NT2/D1 (cell line): ENCODE data around the gene KAT5.

Experiments used
- YY1 ChIP-seq: IDR thresholded peaks from 2 replicates; pipeline ENCODE4 v1.6.1; 2011; ENCODE audit not compliant: insufficient read length, insufficient read depth
- ZNF274 ChIP-seq: IDR thresholded peaks from 2 replicates; pipeline ENCODE4 v1.6.1; 2011; ENCODE audit warnings: mild to moderate bottlenecking, low read depth, low read length

DNA sequence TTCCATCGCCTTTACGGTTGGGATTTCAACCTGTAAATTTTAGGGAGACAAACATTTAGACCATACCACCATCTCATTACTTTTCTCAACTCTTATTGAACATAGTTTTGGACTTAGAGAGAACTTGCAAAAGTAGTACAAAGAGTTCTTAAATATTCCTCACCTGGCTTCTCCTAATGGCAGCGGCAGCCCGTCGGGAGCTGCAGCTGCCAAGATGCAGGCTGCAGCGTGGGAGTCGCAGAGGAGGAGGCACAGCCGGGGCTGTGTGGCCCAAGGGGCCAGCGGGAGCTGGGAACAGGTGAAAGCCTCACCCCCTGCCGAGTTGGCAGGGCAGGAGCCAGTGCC lies 31.6 kb downstream of the KAT5 start:
- TF ChIP-seq YY1, result no peak
- no peak for TF ChIP-seq ZNF274
